Measurements from ENCODE around the gene LAGE3.

LAGE3 gene

GRCh38 chrX:154509455-154509854, 30.4 kb upstream of the LAGE3 start:
- Histone ChIP-seq H4K20me1 (ENCODE audit: insufficient read depth, low read length) (no peaks in the 10 kb centered on the region), H3K79me2 (ENCODE audit: low read length) (no peaks in the 10 kb centered on the region), H3K4me2 (ENCODE audit: low read length) (no peak overlapping the region), H3K4me1 (ENCODE audit: low read length) (no peaks in the 10 kb centered on the region), H2AFZ (ENCODE audit: low read depth, low read length) (no peak overlapping the region), H3K4me3 (ENCODE audit: low read length) (no peak overlapping the region), H3K9ac (ENCODE audit: low read length) (no peak overlapping the region), H3K9me3 (ENCODE audit: insufficient read depth, low read length) (no peaks in the 10 kb centered on the region), H3K36me3 (replicated peaks; ENCODE audit: low read depth, low read length) (peaks cover 7% of the 10 kb centered on the region), H3K27ac (ENCODE audit: low read length) (no peak overlapping the region), H3K27me3 (ENCODE audit: low read depth, low read length) (no peaks in the 10 kb centered on the region)
- TF ChIP-seq EZH2phosphoT487 (IDR thresholded peaks at IDR 0.05; ENCODE audit: low read depth) (no peak), CTCF (IDR thresholded peaks at IDR 0.05; ENCODE audit: low read depth, low read length) (no peak)

DNA sequence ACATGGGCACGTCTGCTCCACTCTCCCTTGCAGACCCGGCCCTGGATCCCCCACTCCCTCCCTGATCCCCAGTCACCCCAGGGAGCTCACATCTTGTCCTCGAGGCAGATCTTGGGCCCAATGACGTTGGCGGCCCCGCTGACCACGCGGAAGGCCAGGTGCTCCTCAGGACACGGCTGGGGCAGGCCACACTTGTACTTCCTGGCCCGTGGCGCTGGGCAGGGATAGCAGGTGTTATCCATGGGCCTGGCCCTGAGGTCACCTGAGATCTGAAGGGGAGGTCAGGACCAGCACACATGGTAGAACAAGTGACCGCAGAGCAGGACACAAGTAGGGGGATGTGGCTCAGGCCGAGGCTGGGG, 29.3 kb upstream of the LAGE3 start:
- no peaks in the 10 kb centered on the region for H3K27me3 ChIP-seq (ENCODE audit: low read depth, low read length)

DNA sequence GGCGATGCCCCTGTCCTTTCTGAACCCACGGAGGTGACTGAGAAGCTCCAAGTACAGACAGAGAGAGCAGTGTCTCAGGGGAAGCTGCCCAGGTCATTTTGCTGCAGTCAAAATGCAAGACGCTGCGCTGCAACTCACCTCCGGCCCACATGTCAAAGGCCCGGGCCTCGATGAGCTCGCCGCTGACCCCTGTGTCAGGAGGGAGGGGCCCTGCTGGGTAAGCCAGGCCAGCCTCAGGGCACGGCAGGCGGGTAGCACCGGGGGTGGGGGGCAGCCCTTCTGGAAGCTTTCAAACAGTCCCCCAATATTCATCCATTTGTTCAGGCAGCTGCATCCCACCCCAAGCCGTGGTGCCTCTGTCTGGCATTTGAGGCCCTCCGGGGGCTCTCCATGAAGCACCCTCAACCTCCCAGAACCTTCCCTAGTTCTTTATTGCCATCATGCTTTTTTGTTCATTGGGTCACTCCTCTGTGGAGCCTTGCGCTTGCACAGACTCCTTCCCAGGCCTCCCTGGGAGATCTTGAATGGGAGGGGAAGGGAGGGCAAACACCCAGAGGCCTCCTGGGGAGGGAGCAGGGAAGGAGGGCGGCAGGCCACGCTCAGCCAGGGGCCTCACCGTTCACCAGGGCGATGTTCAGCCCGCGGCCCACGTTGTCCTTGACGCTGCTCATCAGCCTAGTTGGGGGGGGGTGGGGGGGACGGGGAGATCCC, 28.7 kb upstream of the LAGE3 start:
- Histone ChIP-seq H3K4me1 (ENCODE audit: low read length) (no peaks in the 10 kb centered on the region), H3K9ac (ENCODE audit: low read length) (no peak overlapping the region), H2AFZ (ENCODE audit: low read depth, low read length) (no peak overlapping the region), H3K4me3 (ENCODE audit: low read length) (no peak overlapping the region), H3K36me3 (replicated peaks; ENCODE audit: low read depth, low read length) (peaks cover 7% of the 10 kb centered on the region), H4K20me1 (ENCODE audit: insufficient read depth, low read length) (no peaks in the 10 kb centered on the region), H3K9me3 (ENCODE audit: insufficient read depth, low read length) (no peaks in the 10 kb centered on the region), H3K27ac (ENCODE audit: low read length) (no peak overlapping the region), H3K4me2 (ENCODE audit: low read length) (no peak overlapping the region), H3K79me2 (ENCODE audit: low read length) (no peaks in the 10 kb centered on the region), H3K27me3 (ENCODE audit: low read depth, low read length) (no peaks in the 10 kb centered on the region)
- TF ChIP-seq EZH2phosphoT487 (IDR thresholded peaks at IDR 0.05; ENCODE audit: low read depth) = no peak
- TF ChIP-seq CTCF (IDR thresholded peaks at IDR 0.05; ENCODE audit: low read depth, low read length) = no peak

More for the DNA sequence above, 29.3 kb upstream of the LAGE3 start:
- H4K20me1 ChIP-seq (ENCODE audit: insufficient read depth, low read length) = no peaks in the 10 kb centered on the region
- no peaks in the 10 kb centered on the region for H3K79me2 ChIP-seq (ENCODE audit: low read length)
- no peak overlapping the region for H3K9ac ChIP-seq (ENCODE audit: low read length)
- H3K36me3 ChIP-seq (replicated peaks; ENCODE audit: low read depth, low read length) = peaks cover 7% of the 10 kb centered on the region
- H3K27ac ChIP-seq (ENCODE audit: low read length) = no peak overlapping the region
- H3K4me1 ChIP-seq (ENCODE audit: low read length) = no peaks in the 10 kb centered on the region
- no peak overlapping the region for H3K4me3 ChIP-seq (ENCODE audit: low read length)
- no peak overlapping the region for H3K4me2 ChIP-seq (ENCODE audit: low read length)
- H3K9me3 ChIP-seq (ENCODE audit: insufficient read depth, low read length) = no peaks in the 10 kb centered on the region
- no peak for TF ChIP-seq CTCF (IDR thresholded peaks at IDR 0.05; ENCODE audit: low read depth, low read length)
- no peak for TF ChIP-seq EZH2phosphoT487 (IDR thresholded peaks at IDR 0.05; ENCODE audit: low read depth)
- no peak overlapping the region for H2AFZ ChIP-seq (ENCODE audit: low read depth, low read length)

GRCh38 chrX:154506483-154507332, 27.6 kb upstream of the LAGE3 start:
- H3K9me3 ChIP-seq (ENCODE audit: insufficient read depth, low read length) = no peaks in the 10 kb centered on the region
- no peaks in the 10 kb centered on the region for H3K79me2 ChIP-seq (ENCODE audit: low read length)
- H2AFZ ChIP-seq (ENCODE audit: low read depth, low read length) = no peak overlapping the region
- peaks cover 7% of the 10 kb centered on the region for H3K36me3 ChIP-seq (replicated peaks; ENCODE audit: low read depth, low read length)
- no peak overlapping the region for H3K4me3 ChIP-seq (ENCODE audit: low read length)
- no peak overlapping the region for H3K9ac ChIP-seq (ENCODE audit: low read length)
- TF ChIP-seq EZH2phosphoT487 (IDR thresholded peaks at IDR 0.05; ENCODE audit: low read depth) = no peak
- no peak for TF ChIP-seq CTCF (IDR thresholded peaks at IDR 0.05; ENCODE audit: low read depth, low read length)
- H3K27ac ChIP-seq (ENCODE audit: low read length) = no peak overlapping the region
- no peaks in the 10 kb centered on the region for H3K4me1 ChIP-seq (ENCODE audit: low read length)
- no peaks in the 10 kb centered on the region for H3K27me3 ChIP-seq (ENCODE audit: low read depth, low read length)
- H3K4me2 ChIP-seq (ENCODE audit: low read length) = no peak overlapping the region
- no peaks in the 10 kb centered on the region for H4K20me1 ChIP-seq (ENCODE audit: insufficient read depth, low read length)

Measured in OCI-LY3 (cell line).